ENCODE results near the gene ACADL.

The ACADL gene

GRCh38 chr2:210227290-210228088 lies 2.2 kb upstream of the ACADL start:
- no peak for ATAC-seq
- Mint-ChIP-seq H3K9me3 (no peaks in the 10 kb centered on the region), H3K27me3 (peaks cover 39% of the 10 kb centered on the region), H3K36me3 (ENCODE audit: low read depth) (no peaks in the 10 kb centered on the region), H3K4me1 (peaks cover 3% of the 10 kb centered on the region), H3K4me3 (no peak overlapping the region), H3K27ac (no peak overlapping the region)
- no peak for DNase-seq

GRCh38 chr2:210226223-210226622 lies 976 bp upstream of the ACADL start:
- peaks cover 49% of the 10 kb centered on the region for H3K27me3 Mint-ChIP-seq

GRCh38 chr2:210224591-210224940 lies 681 bp downstream of the ACADL start:
- Mint-ChIP-seq H3K4me3 (no peak overlapping the region), H3K27me3 (peaks cover 57% of the 10 kb centered on the region)
- no peak for ATAC-seq

More at GRCh38 chr2:210226223-210226622, 976 bp upstream of the ACADL start:
- H3K36me3 Mint-ChIP-seq (ENCODE audit: low read depth), result no peaks in the 10 kb centered on the region
- H3K9me3 Mint-ChIP-seq, result no peaks in the 10 kb centered on the region
- ATAC-seq (no peak), DNase-seq (no peak)
- no peak overlapping the region for H3K4me3 Mint-ChIP-seq
- peaks cover 3% of the 10 kb centered on the region for H3K4me1 Mint-ChIP-seq
- H3K27ac Mint-ChIP-seq, result no peak overlapping the region

GRCh38 chr2:210215120-210215519 lies 10.1 kb downstream of the ACADL start:
- DNase-seq, result no peak
- H3K36me3 Mint-ChIP-seq (ENCODE audit: low read depth), result no peaks in the 10 kb centered on the region
- no peaks in the 10 kb centered on the region for H3K4me1 Mint-ChIP-seq
- no peak overlapping the region for H3K4me3 Mint-ChIP-seq
- ATAC-seq, result no peak
- H3K27ac Mint-ChIP-seq, result no peak overlapping the region
- peaks cover 9% of the 10 kb centered on the region for H3K27me3 Mint-ChIP-seq
- H3K9me3 Mint-ChIP-seq, result no peaks in the 10 kb centered on the region

More at GRCh38 chr2:210224591-210224940, 681 bp downstream of the ACADL start:
- DNase-seq, result no peak
- H3K27ac Mint-ChIP-seq, result no peak overlapping the region
- peaks cover 3% of the 10 kb centered on the region for H3K4me1 Mint-ChIP-seq
- H3K9me3 Mint-ChIP-seq, result no peaks in the 10 kb centered on the region
- H3K36me3 Mint-ChIP-seq (ENCODE audit: low read depth), result no peaks in the 10 kb centered on the region

- Mint-ChIP-seq H3K36me3 (ENCODE audit: low read depth) (no peaks in the 10 kb centered on the region), H3K9me3 (no peaks in the 10 kb centered on the region), H3K4me3 (no peak overlapping the region), H3K27ac (no peak overlapping the region), H3K4me1 (no peaks in the 10 kb centered on the region), H3K27me3 (peaks cover 5% of the 10 kb centered on the region)
- ATAC-seq (no peak), DNase-seq (no peak)
These were observed 15.1 kb downstream of the ACADL start for GRCh38 chr2:210210185-210210584.

- DNase-seq (no peak), ATAC-seq (no peak)
- no peak overlapping the region for H3K27ac Mint-ChIP-seq
- H3K4me3 Mint-ChIP-seq, result no peak overlapping the region
- H3K27me3 Mint-ChIP-seq, result peaks cover 7% of the 10 kb centered on the region
- no peaks in the 10 kb centered on the region for H3K9me3 Mint-ChIP-seq
- no peaks in the 10 kb centered on the region for H3K36me3 Mint-ChIP-seq (ENCODE audit: low read depth)
- H3K4me1 Mint-ChIP-seq, result no peaks in the 10 kb centered on the region
These were observed 17.3 kb downstream of the ACADL start for GRCh38 chr2:210207929-210208328.

GRCh38 chr2:210203558-210203957 lies 21.7 kb downstream of the ACADL start:
- H3K4me3 Mint-ChIP-seq, result no peak overlapping the region
- H3K4me1 Mint-ChIP-seq, result no peaks in the 10 kb centered on the region
- no peaks in the 10 kb centered on the region for H3K9me3 Mint-ChIP-seq
- no peak for ATAC-seq
- no peak for DNase-seq
- no peaks in the 10 kb centered on the region for H3K36me3 Mint-ChIP-seq (ENCODE audit: low read depth)
- H3K27ac Mint-ChIP-seq, result no peak overlapping the region
- peaks cover 10% of the 10 kb centered on the region for H3K27me3 Mint-ChIP-seq

- H3K27ac Mint-ChIP-seq, result no peak overlapping the region
- no peak overlapping the region for H3K4me3 Mint-ChIP-seq
- DNase-seq (no peak), ATAC-seq (no peak)
- peaks cover 2% of the 10 kb centered on the region for H3K4me1 Mint-ChIP-seq
- peaks cover 10% of the 10 kb centered on the region for H3K27me3 Mint-ChIP-seq
- H3K36me3 Mint-ChIP-seq (ENCODE audit: low read depth), result no peaks in the 10 kb centered on the region
- H3K9me3 Mint-ChIP-seq, result no peaks in the 10 kb centered on the region
These were observed 22.1 kb downstream of the ACADL start for GRCh38 chr2:210203147-210203546.

- no peak for ATAC-seq
- peaks cover 7% of the 10 kb centered on the region for H3K27me3 Mint-ChIP-seq
- no peak overlapping the region for H3K4me3 Mint-ChIP-seq
These were observed 25.4 kb downstream of the ACADL start for GRCh38 chr2:210199854-210200253.

GRCh38 chr2:210199186-210199765 lies 26.0 kb downstream of the ACADL start:
- DNase-seq (no peak), ATAC-seq (no peak)
- Mint-ChIP-seq H3K4me3 (no peak overlapping the region), H3K36me3 (ENCODE audit: low read depth) (no peaks in the 10 kb centered on the region), H3K27me3 (peaks cover 10% of the 10 kb centered on the region), H3K4me1 (peaks cover 5% of the 10 kb centered on the region), H3K9me3 (no peaks in the 10 kb centered on the region), H3K27ac (no peak overlapping the region)

More at GRCh38 chr2:210199854-210200253, 25.4 kb downstream of the ACADL start:
- H3K9me3 Mint-ChIP-seq, result no peaks in the 10 kb centered on the region
- no peak for DNase-seq
- peaks cover 5% of the 10 kb centered on the region for H3K4me1 Mint-ChIP-seq
- no peak overlapping the region for H3K27ac Mint-ChIP-seq
- H3K36me3 Mint-ChIP-seq (ENCODE audit: low read depth), result no peaks in the 10 kb centered on the region

- Mint-ChIP-seq H3K4me3 (no peak overlapping the region), H3K9me3 (no peaks in the 10 kb centered on the region), H3K4me1 (peaks cover 5% of the 10 kb centered on the region), H3K27ac (no peak overlapping the region), H3K27me3 (peaks cover 10% of the 10 kb centered on the region), H3K36me3 (ENCODE audit: low read depth) (no peaks in the 10 kb centered on the region)
- DNase-seq, result no peak
- no peak for ATAC-seq
These were observed 26.9 kb downstream of the ACADL start for GRCh38 chr2:210198326-210198725.

GRCh38 chr2:210197720-210198119 lies 27.5 kb downstream of the ACADL start:
- no peaks in the 10 kb centered on the region for H3K9me3 Mint-ChIP-seq
- no peak for DNase-seq
- no peak overlapping the region for H3K27ac Mint-ChIP-seq
- H3K27me3 Mint-ChIP-seq, result peaks cover 6% of the 10 kb centered on the region
- H3K36me3 Mint-ChIP-seq (ENCODE audit: low read depth), result no peaks in the 10 kb centered on the region
- no peak overlapping the region for H3K4me3 Mint-ChIP-seq
- no peak for ATAC-seq
- peaks cover 5% of the 10 kb centered on the region for H3K4me1 Mint-ChIP-seq

- Mint-ChIP-seq H3K9me3 (no peaks in the 10 kb centered on the region), H3K4me1 (peaks cover 5% of the 10 kb centered on the region), H3K27me3 (peaks cover 10% of the 10 kb centered on the region), H3K36me3 (ENCODE audit: low read depth) (no peaks in the 10 kb centered on the region), H3K27ac (no peak overlapping the region), H3K4me3 (no peak overlapping the region)
- DNase-seq (no peak), ATAC-seq (no peak)
These were observed 30.0 kb downstream of the ACADL start for GRCh38 chr2:210195101-210195852.

GRCh38 chr2:210190345-210190744 lies 34.9 kb downstream of the ACADL start:
- Mint-ChIP-seq H3K36me3 (ENCODE audit: low read depth) (peaks cover 3% of the 10 kb centered on the region), H3K4me3 (no peak overlapping the region), H3K27ac (no peak overlapping the region), H3K27me3 (peaks cover 10% of the 10 kb centered on the region), H3K4me1 (peaks cover 2% of the 10 kb centered on the region), H3K9me3 (peaks cover 9% of the 10 kb centered on the region)
- DNase-seq (no peak), ATAC-seq (no peak)
